Measurements from ENCODE around the gene GRAP2. TPM values are rescaled to one million over a fixed set of nuclear protein-coding genes. Genes with fewer than 3 reads are reported as not detected.

The GRAP2 gene
- total RNA-seq, 1 experiment from 2014 or later: not detected

GRCh38 chr22:39925273-39925672 is 24.4 kb downstream of the GRAP2 start:
- no peak for DNase-seq (ENCODE audit: low spot score)

- DNase-seq (ENCODE audit: low spot score): no peak
Measured at GRCh38 chr22:39925909-39926679, 25.2 kb downstream of the GRAP2 start.

- DNase-seq (ENCODE audit: low spot score): no peak
Measured at GRCh38 chr22:39926753-39927152, 25.9 kb downstream of the GRAP2 start.

GRCh38 chr22:39927544-39927943 is 26.7 kb downstream of the GRAP2 start:
- no peak for DNase-seq (ENCODE audit: low spot score)

- DNase-seq (ENCODE audit: low spot score): no peak
Measured at GRCh38 chr22:39928536-39929520, 27.9 kb downstream of the GRAP2 start.

GRCh38 chr22:39931251-39931650 is 30.4 kb downstream of the GRAP2 start:
- DNase-seq (ENCODE audit: low spot score): no peak

GRCh38 chr22:39932166-39932565 is 31.3 kb downstream of the GRAP2 start:
- no peak for DNase-seq (ENCODE audit: low spot score)

- DNase-seq (ENCODE audit: low spot score): peak; percentile 29
Measured at GRCh38 chr22:39932918-39933649, 32.2 kb downstream of the GRAP2 start.

- DNase-seq (ENCODE audit: low spot score): no peak
Measured at GRCh38 chr22:39933741-39934140, 32.9 kb downstream of the GRAP2 start.

- no peak for DNase-seq (ENCODE audit: low spot score)
Measured at GRCh38 chr22:39935116-39935515, 34.2 kb downstream of the GRAP2 start.

- no peak for DNase-seq (ENCODE audit: low spot score)
Measured at GRCh38 chr22:39935612-39936011, 34.7 kb downstream of the GRAP2 start.

GRCh38 chr22:39936523-39937145 is 35.8 kb downstream of the GRAP2 start:
- no peak for DNase-seq (ENCODE audit: low spot score)

GRCh38 chr22:39937906-39938305 is 37.0 kb downstream of the GRAP2 start:
- DNase-seq (ENCODE audit: low spot score): no peak

GRCh38 chr22:39938509-39939111 is 37.7 kb downstream of the GRAP2 start:
- DNase-seq (ENCODE audit: low spot score): no peak

- DNase-seq (ENCODE audit: low spot score): no peak
Measured at GRCh38 chr22:39939830-39940229, 38.9 kb downstream of the GRAP2 start.

- DNase-seq (ENCODE audit: low spot score): no peak
Measured at GRCh38 chr22:39940757-39941305, 39.9 kb downstream of the GRAP2 start.

- no peak for DNase-seq (ENCODE audit: low spot score)
Measured at GRCh38 chr22:39941601-39942000, 40.7 kb downstream of the GRAP2 start.

GRCh38 chr22:39942439-39943230 is 41.8 kb downstream of the GRAP2 start:
- DNase-seq (ENCODE audit: low spot score): no peak

- no peak for DNase-seq (ENCODE audit: low spot score)
Measured at GRCh38 chr22:39943337-39943736, 42.5 kb downstream of the GRAP2 start.

Data from HT-29 (cell line).